ENCODE measurements around the gene FHL1.
"Not testable (repeated sequence)": the region's sequence is repeated elsewhere in the genome, so short reads cannot be mapped to it uniquely, and the experiment has no call there.

The FHL1 gene

GRCh38 chrX:136147315-136147901 is at the start of gene FHL1:
Gene FHL1, plus strand, starts transcription at chrX:136147533.
- peak within 1 kb of the TSS; percentile 49 for H3K4me3 ChIP-seq (ENCODE audit: low read length)
- TF ChIP-seq ZNF274 (IDR thresholded peaks at IDR 0.05; ENCODE audit: low read depth, low read length), result no peak

DNA sequence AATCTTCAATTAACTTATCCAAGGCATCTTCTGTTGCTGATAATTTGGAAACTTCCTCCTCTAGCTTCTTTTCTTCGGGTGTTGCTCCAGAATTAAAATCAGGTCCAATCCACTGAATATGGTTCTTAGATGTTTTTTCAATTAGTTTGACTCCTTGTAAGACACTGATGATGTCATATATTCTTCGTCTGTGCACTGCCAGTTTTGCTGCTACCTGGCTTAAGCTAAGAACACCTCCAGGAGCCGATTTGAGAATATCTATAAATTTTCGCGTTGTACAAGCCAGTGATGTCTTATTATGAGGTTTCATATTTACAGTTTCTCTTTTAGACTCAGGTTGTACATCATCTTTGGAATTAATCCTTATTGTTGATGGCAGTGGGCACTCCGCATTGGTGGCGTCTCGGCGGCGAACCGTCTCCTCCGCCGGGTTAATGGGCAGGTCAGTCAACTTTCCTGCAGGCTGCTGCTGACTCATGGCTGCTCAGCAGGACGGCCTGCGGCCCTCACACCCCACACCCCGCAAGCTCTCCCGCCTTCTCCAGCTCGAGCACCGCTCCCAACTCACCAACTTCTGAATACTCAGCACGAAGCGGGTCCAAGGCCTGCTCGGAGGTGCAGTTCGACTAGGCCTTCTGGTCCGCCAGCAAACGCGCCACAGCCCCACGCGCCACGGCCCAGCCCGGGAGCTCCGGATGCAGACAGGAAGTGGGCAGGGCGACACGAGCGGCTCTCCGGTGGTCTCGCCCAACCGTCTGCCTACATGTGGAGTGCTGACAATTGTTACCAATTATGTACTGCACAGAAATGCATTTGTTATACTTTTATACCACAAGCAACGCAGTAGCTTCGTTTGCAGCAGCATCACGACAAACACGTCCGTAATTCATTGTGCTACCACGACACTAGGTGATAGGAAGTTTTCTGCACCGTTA is 49.2 kb upstream of the FHL1 start:
- no peak overlapping the region for H3K4me3 ChIP-seq (ENCODE audit: low read length)
- TF ChIP-seq ZNF274 (IDR thresholded peaks at IDR 0.05; ENCODE audit: low read depth, low read length), result no peak

DNA sequence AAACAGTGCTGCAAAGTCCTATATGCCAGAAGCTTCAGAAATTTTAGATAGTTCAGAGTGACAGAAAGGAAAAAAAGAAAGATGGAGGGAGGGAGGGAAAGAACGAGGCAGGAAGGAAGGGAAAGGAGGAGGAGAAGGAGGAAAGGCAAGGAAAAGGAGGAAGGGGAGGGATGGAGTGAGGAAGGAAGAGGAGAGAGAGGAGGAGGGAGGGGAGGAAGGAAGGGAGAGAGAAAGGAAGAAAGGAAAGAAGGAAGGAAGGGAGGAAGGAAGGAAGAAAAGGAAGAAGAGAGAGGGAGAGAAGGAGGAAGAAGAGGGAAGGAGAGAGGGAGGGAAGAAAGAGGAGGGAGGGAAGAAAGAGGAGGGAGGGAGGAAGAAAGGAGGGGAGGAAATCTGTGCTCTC is 42.4 kb upstream of the FHL1 start:
- TF ChIP-seq ZNF274 (IDR thresholded peaks at IDR 0.05; ENCODE audit: low read depth, low read length), result no peak

DNA sequence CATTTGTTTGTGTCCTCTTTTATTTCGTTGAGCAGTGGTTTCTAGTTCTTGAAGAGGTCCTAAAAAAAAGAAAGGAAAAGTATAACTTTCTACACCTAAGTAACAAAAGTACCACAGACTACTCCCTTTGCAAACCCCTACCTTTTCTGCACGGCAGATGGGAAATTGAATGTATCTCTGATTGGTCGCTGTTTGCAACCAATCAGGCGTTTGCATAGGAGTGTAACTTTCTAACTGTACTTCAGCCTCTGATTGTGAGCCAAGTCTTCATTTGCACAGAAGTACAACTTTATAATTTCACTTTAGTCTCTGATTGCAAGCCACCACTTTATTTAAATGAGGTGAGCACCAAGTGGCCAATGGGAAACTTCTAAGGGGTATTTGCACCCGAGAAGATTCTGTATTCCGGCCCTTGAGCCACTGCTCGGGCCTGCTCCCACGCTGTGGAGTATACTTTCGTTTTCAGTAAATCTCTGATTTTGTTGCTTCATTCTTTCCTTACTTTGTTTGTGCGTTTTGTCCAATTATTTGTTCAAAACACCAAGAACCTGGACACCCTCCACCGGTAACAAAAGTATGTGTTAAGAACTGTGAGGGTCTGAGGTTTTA is 40.3 kb upstream of the FHL1 start:
- no peak overlapping the region for H3K4me3 ChIP-seq (ENCODE audit: low read length)
- no peak for TF ChIP-seq ZNF274 (IDR thresholded peaks at IDR 0.05; ENCODE audit: low read depth, low read length)

More for the DNA sequence above, 42.4 kb upstream of the FHL1 start:
- H3K4me3 ChIP-seq (ENCODE audit: low read length), result no peak overlapping the region

DNA sequence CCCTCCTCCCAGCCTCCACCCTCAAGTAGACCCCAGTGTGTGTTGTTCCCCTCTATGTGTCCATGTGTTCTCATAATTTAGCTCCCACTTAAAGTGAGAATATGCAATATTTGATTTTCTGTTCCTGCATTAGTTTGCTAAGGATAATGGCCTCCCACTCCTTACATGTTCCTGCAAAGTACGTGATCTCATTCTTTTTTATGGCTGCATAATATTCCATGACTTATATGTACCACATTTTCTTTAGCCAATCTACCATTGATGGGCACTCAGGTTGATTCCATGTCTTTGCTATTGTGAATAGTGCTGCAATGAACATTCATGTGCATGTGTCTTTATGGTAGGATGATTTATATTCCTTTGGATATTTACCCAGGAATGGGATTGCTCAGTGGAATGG is 38.4 kb upstream of the FHL1 start:
- not testable (repeated sequence) for H3K4me3 ChIP-seq (ENCODE audit: low read length)

DNA sequence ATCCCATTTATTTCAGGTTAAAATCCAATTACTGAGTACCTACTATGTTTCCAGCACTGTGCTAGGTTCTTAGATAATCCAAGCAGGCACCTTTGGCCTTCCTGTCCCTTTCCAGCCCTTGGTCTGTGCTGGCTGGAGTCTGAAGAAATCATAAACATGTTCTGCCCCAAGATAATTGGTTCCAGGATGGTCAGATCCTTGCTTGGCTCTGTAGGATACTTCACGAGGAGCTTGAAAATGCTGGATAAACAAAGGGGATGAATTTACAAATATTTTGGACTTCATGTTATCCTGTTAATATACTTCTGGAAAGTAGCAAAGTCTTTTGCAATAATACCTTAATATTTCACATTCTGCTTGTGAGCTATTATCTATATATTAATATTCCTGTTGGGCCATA is 35.0 kb upstream of the FHL1 start:
- TF ChIP-seq ZNF274 (IDR thresholded peaks at IDR 0.05; ENCODE audit: low read depth, low read length), result no peak
- no peak overlapping the region for H3K4me3 ChIP-seq (ENCODE audit: low read length)

DNA sequence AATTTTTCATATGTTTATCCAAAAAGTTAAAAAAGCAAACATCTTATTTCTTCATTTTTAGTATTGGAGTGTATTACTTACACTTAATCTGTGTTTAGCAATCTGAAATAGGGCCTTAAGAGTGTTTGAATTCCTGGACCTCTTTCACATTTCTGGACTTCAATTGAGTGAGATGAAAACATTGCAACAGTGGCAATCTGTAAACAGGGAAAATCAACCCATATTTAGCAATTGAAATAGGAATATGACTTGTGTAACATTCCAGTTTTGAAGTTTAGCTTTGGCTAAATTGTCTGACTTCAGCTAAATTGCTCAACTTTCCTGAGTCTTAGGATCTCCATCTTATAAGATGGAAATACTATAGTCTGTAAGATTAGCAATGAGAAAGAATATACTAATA is 34.6 kb upstream of the FHL1 start:
- no peak for TF ChIP-seq ZNF274 (IDR thresholded peaks at IDR 0.05; ENCODE audit: low read depth, low read length)
- no peak overlapping the region for H3K4me3 ChIP-seq (ENCODE audit: low read length)

DNA sequence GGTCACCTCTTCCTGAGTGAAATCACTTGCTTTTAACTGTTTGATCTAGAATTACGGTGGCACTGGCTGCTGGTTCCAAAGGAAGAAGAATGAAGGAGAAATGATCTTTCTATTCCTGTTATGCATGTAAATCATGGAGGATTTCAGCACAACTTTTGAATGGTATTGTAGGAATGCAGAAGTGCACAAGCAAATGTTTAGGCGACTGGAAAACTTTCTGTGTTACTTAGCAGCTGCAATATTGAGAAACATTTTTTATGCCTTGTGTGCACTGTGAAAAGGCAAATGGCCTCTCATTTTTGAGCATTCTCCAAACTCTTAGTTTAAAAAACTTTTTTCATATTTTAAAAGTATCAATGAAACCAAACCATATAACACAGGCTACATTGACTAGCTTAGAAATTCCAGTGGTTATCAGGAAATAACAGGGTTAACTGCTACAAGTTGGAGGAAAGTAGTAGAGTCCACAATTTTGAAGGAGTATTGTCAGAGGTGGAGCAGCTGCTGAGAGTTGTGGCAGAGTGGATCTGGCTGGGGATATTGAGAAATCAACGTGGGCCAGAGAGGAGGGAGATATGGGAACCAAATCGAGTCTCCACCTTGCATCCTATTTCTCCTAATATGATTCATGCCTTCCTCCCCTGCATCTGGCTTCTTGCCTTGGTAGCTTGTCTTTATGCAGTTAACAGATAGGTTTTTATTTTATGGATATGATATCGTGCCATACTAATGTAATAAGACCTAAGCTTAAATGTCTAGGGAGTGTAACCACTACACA is 32.0 kb upstream of the FHL1 start:
- no peak overlapping the region for H3K4me3 ChIP-seq (ENCODE audit: low read length)
- no peak for TF ChIP-seq ZNF274 (IDR thresholded peaks at IDR 0.05; ENCODE audit: low read depth, low read length)

DNA sequence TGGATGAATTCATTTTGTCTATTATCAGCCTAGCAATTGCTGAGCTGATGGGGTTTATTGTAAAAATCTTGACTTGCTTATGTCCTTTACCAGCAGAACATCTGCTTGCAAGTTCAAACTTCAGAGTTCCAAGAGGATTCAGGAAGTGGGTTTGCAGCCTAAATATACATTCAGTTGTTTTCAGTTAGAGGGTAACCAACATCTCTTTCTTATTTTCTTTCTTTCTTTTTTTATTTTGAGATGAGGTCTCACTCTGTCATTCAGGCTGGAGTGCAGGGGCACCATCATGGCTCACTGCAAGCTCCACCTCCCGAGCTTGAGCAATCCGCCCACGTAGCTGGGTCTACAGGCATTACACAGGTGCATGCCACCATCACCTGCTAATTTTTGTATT is 31.4 kb upstream of the FHL1 start:
- TF ChIP-seq ZNF274 (IDR thresholded peaks at IDR 0.05; ENCODE audit: low read depth, low read length), result no peak
- no peak overlapping the region for H3K4me3 ChIP-seq (ENCODE audit: low read length)

GRCh38 chrX:136121788-136122187 is 25.5 kb upstream of the FHL1 start:
- TF ChIP-seq ZNF274 (IDR thresholded peaks at IDR 0.05; ENCODE audit: low read depth, low read length), result no peak
- H3K4me3 ChIP-seq (ENCODE audit: low read length), result no peak overlapping the region

DNA sequence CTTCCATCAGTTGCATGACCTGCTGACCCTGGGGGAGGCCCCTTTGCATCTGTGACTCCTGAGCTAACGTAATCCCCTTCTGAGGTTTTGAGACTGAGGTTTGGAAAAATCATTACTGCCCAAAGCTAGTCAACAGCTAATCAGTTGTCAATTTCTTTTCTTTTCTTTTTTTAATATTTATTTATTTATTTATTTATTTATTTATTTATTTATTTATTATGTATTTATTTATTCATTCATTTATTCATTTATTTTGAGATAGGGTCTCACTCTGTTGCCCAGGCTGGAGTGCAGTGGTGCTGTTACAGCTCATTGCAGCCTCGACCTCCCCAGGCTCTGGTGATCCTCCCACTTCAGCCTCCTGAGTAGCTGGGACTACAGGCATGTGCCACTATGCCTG is 25.1 kb upstream of the FHL1 start:
- TF ChIP-seq ZNF274 (IDR thresholded peaks at IDR 0.05; ENCODE audit: low read depth, low read length), result no peak
- H3K4me3 ChIP-seq (ENCODE audit: low read length), result no peak overlapping the region

- TF ChIP-seq ZNF274 (IDR thresholded peaks at IDR 0.05; ENCODE audit: low read depth, low read length), result no peak
- no peak overlapping the region for H3K4me3 ChIP-seq (ENCODE audit: low read length)
Observed at GRCh38 chrX:136125106-136125505, 22.2 kb upstream of the FHL1 start.

DNA sequence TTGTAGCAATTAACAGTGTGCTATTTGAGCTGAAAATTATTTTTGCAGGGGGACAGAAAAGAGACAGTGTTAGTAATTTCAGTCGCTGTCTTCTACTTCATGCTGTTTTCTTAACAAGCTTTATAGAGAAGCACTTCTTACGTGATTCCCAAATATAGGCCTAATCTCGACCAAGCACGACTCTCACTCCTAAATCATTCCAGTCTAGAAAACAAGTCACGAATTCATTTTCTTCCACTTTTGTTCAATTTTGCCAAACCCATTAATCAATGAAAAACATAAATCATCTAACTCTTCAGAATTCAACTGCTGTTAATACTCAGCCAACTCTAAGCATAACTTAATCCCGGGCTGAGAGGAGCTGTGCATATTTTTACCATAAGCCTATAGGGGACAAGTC is 21.0 kb upstream of the FHL1 start:
- H3K4me3 ChIP-seq (ENCODE audit: low read length), result no peak overlapping the region
- TF ChIP-seq ZNF274 (IDR thresholded peaks at IDR 0.05; ENCODE audit: low read depth, low read length), result no peak

GRCh38 chrX:136126872-136127406 is 20.4 kb upstream of the FHL1 start:
- no peak for TF ChIP-seq ZNF274 (IDR thresholded peaks at IDR 0.05; ENCODE audit: low read depth, low read length)
- no peak overlapping the region for H3K4me3 ChIP-seq (ENCODE audit: low read length)

Measured in GM08714 (cell line).